OCI-LY7 (cell line): ENCODE results near the gene KRT80. TPM values are rescaled to one million over a fixed set of nuclear protein-coding genes. Genes with fewer than 3 reads are reported as not detected.

Source experiments
- BruUV-seq: library from RNA; stranded (reverse); fragments of 400-500 nt; replicated peaks from 2 replicates; lab custom pipeline; 2021; lab: Mats Ljungman, UMichigan
- CTCF ChIA-PET: fragments of 300-600 bp; sonication (Branson Sonifier 250); formaldehyde crosslinking; loops from one replicate; lab custom pipeline; 2022; ENCODE audit warnings: antibody characterized with exemption; ENCODE audit not compliant: unreplicated experiment; lab: Charles Lee
- POLR2A ChIA-PET: fragments of 300-600 bp; sonication (Branson Sonifier 250); formaldehyde crosslinking; loops from one replicate; lab custom pipeline; 2022; ENCODE audit warnings: antibody characterized with exemption; lab: Charles Lee
- DNase-seq: peaks from one replicate; pipeline ENCODE4 v3.0.0-alpha.2; 2015; ENCODE audit warnings: low spot score
- H2AFZ ChIP-seq: fragments of 200-600 bp; sonication (generic), shearing (Covaris generic); 2 replicates; pipeline ENCODE4 v1.6.1; 2014; ENCODE audit warnings: mild to moderate bottlenecking, antibody characterized with exemption, low read length, moderate library complexity
- H3K27ac ChIP-seq: fragments of 200-600 bp; sonication (generic); 2 replicates; pipeline ENCODE4 v1.5.1; 2014; ENCODE audit warnings: mixed run types, low read depth, mild to moderate bottlenecking, moderate library complexity, low read length, inconsistent platforms; ENCODE audit not compliant: poor library complexity, severe bottlenecking
- H3K36me3 ChIP-seq: fragments of 200-600 bp; sonication (generic); 2 replicates; pipeline ENCODE4 v1.6.1; 2014; ENCODE audit warnings: mild to moderate bottlenecking, antibody characterized with exemption, low read length, moderate library complexity, mixed read lengths; ENCODE audit not compliant: insufficient read depth
- H3K4me1 ChIP-seq: fragments of 200-600 bp; sonication (generic); 2 replicates; pipeline ENCODE4 v1.5.1; 2014; ENCODE audit warnings: mild to moderate bottlenecking, low read length; ENCODE audit not compliant: insufficient read depth, poor library complexity, severe bottlenecking
- H3K4me2 ChIP-seq: fragments of 200-600 bp; sonication (generic); 2 replicates; pipeline ENCODE4 v1.6.1; 2014; ENCODE audit warnings: mild to moderate bottlenecking, low read length
- H3K4me3 ChIP-seq: fragments of 200-600 bp; sonication (generic); 2 replicates; pipeline ENCODE4 v1.5.1; 2014; ENCODE audit warnings: mild to moderate bottlenecking, low read depth, low read length; ENCODE audit not compliant: poor library complexity, severe bottlenecking
- H3K79me2 ChIP-seq: fragments of 200-600 bp; sonication (generic); 2 replicates; pipeline ENCODE4 v1.6.1; 2016; ENCODE audit warnings: low read depth, mild to moderate bottlenecking, low read length, moderate library complexity, mixed read lengths; ENCODE audit not compliant: insufficient read depth
- H3K9me2 ChIP-seq: fragments of 200-600 bp; sonication (generic); 2 replicates; pipeline ENCODE4 v1.6.1; 2016; ENCODE audit warnings: mild to moderate bottlenecking, low read length, mixed read lengths; ENCODE audit not compliant: insufficient read depth
- H3K9me3 ChIP-seq: fragments of 200-600 bp; sonication (generic); 2 replicates; pipeline ENCODE4 v1.6.1; 2014; ENCODE audit warnings: mild to moderate bottlenecking, mixed run types, low read length, mixed read lengths
- H4K20me1 ChIP-seq: fragments of 200-600 bp; sonication (generic); 2 replicates; pipeline ENCODE4 v1.6.1; 2014; ENCODE audit warnings: mild to moderate bottlenecking, antibody characterized with exemption, low read length, moderate library complexity, mixed read lengths; ENCODE audit not compliant: insufficient read depth
- CTCF ChIP-seq: fragments of 200-600 bp; sonication (generic); conservative IDR thresholded peaks from 2 replicates; pipeline ENCODE4 v1.5.1; 2014; ENCODE audit warnings: mild to moderate bottlenecking, antibody characterized with exemption, low read length, moderate library complexity, mixed read lengths
- EZH2phosphoT487 ChIP-seq: fragments of 200-600 bp; sonication (generic); IDR thresholded peaks from 2 replicates; pipeline ENCODE4 v1.6.1; 2018; ENCODE audit warnings: low read depth, borderline replicate concordance, mild to moderate bottlenecking, mixed run types, antibody characterized with exemption, low read length, moderate library complexity, mixed read lengths
- intact Hi-C: fragments of 100-400 bp; cut with micrococcal nuclease; formaldehyde crosslinking; loops from one replicate; pipeline ENCODE4 v1.10.0; 2022; ENCODE audit not compliant: unreplicated experiment
- total RNA-seq, 2 experiments: library from RNA; depleted of rRNA in 1 of 2; stranded (reverse); fragments of >200 nt in 1 of 2; shearing (Covaris generic) in 1 of 2; gene quantifications; 2 replicates each; pipeline ENCODE4 v1.2.3, GENCODE V29; 2014 to 2022

KRT80 gene
- total RNA-seq, 2 experiments from 2014 or later: not detected

- ChIA-PET CTCF (no interaction called here), POLR2A (no interaction called here)
- Histone ChIP-seq H3K79me2 (no peaks in the 10 kb centered on the region), H3K27ac (no peak overlapping the region), H2AFZ (no peak overlapping the region), H3K4me3 (no peak overlapping the region), H3K9me3 (no peaks in the 10 kb centered on the region), H3K4me1 (no peaks in the 10 kb centered on the region), H3K4me2 (no peak overlapping the region), H4K20me1 (no peaks in the 10 kb centered on the region), H3K36me3 (no peaks in the 10 kb centered on the region), H3K9me2 (no peaks in the 10 kb centered on the region)
- TF ChIP-seq CTCF: no peak
- TF ChIP-seq EZH2phosphoT487: no peak
- no TSS peak for BruUV-seq
- no peak for DNase-seq
- intact Hi-C loops: no loop called here
These were observed 27.2 kb downstream of the KRT80 start for GRCh38 chr12:52164624-52165023.

- Histone ChIP-seq H3K36me3 (no peaks in the 10 kb centered on the region), H3K9me3 (no peaks in the 10 kb centered on the region), H3K4me1 (no peaks in the 10 kb centered on the region), H3K9me2 (no peaks in the 10 kb centered on the region), H2AFZ (no peak overlapping the region), H3K27ac (no peak overlapping the region), H3K4me2 (no peak overlapping the region), H4K20me1 (no peaks in the 10 kb centered on the region), H3K4me3 (no peak overlapping the region), H3K79me2 (no peaks in the 10 kb centered on the region)
- CTCF ChIA-PET: no interaction called here
- no peak for DNase-seq
- TF ChIP-seq CTCF (no peak), EZH2phosphoT487 (no peak)
- BruUV-seq: no TSS peak
- POLR2A ChIA-PET: no interaction called here
- intact Hi-C loops: no loop called here
These were observed 28.8 kb downstream of the KRT80 start for GRCh38 chr12:52162981-52163380.

GRCh38 chr12:52160200-52160599 lies 31.6 kb downstream of the KRT80 start:
- H3K4me1 ChIP-seq: no peaks in the 10 kb centered on the region
- no peaks in the 10 kb centered on the region for H3K36me3 ChIP-seq
- no peaks in the 10 kb centered on the region for H3K79me2 ChIP-seq
- intact Hi-C loops: no loop called here
- BruUV-seq: no TSS peak
- no peak overlapping the region for H3K4me2 ChIP-seq
- no peak overlapping the region for H3K27ac ChIP-seq
- no peaks in the 10 kb centered on the region for H4K20me1 ChIP-seq
- no peak for TF ChIP-seq CTCF
- TF ChIP-seq EZH2phosphoT487: no peak
- DNase-seq: no peak
- CTCF ChIA-PET: no interaction called here
- H3K9me3 ChIP-seq: no peaks in the 10 kb centered on the region
- no peak overlapping the region for H3K4me3 ChIP-seq
- no peaks in the 10 kb centered on the region for H3K9me2 ChIP-seq
- POLR2A ChIA-PET: no interaction called here
- no peak overlapping the region for H2AFZ ChIP-seq
